Lower lobe of right lung (tissue), 2 donors: ENCODE measurements around the gene DUOX2. TPM values are rescaled to one million over a fixed set of nuclear protein-coding genes. Genes with fewer than 3 reads are reported as not detected.
"Not testable (repeated sequence)": the region's sequence is repeated elsewhere in the genome, so short reads cannot be mapped to it uniquely, and the experiment has no call there.

Source experiments
- ATAC-seq, 2 donors: fragments of 200-7000 bp; cut with Tn5 transposase; one replicate each; pipeline ENCODE4 v1.9.1; 2020 to 2022; ENCODE audit warnings: mild to moderate bottlenecking in 2 of 2, moderate library complexity in 2 of 2
- DNase-seq: peaks from one replicate; pipeline ENCODE4 v3.0.0-alpha.2; 2020
- H3K27ac ChIP-seq: fragments of 200-600 bp; one replicate; pipeline ENCODE4 v1.8.0; 2022
- H3K27me3 ChIP-seq: fragments of 200-600 bp; one replicate; pipeline ENCODE4 v1.8.0; 2022; ENCODE audit warnings: low read depth
- H3K36me3 ChIP-seq: fragments of 200-600 bp; one replicate; pipeline ENCODE4 v1.8.0; 2022; ENCODE audit warnings: mild to moderate bottlenecking
- H3K4me1 ChIP-seq: fragments of 200-600 bp; one replicate; pipeline ENCODE4 v1.8.0; 2022
- H3K4me3 ChIP-seq: fragments of 200-600 bp; one replicate; pipeline ENCODE4 v1.8.0; 2022; ENCODE audit warnings: mild to moderate bottlenecking
- H3K9me3 ChIP-seq: fragments of 200-600 bp; one replicate; pipeline ENCODE4 v1.8.0; 2022
- intact Hi-C: fragments of 100-400 bp; cut with DNase I; formaldehyde crosslinking; loops from one replicate; pipeline ENCODE4 v1.11.0; 2022
- total RNA-seq: library from RNA; stranded (reverse); fragmentation: NEBNext Ultra II Directional; extraction: Animal tissue kit (Norgen Biotek cat#: 25700); gene quantifications from one replicate; pipeline ENCODE4 v1.2.1, GENCODE V29; 2021
- TF ChIP-seq, protein P1 (sequence below): fragments of 200-600 bp; IDR thresholded peaks from one replicate; pipeline ENCODE4 v1.8.0; 2022; ENCODE audit warnings: antibody characterized with exemption, mild to moderate bottlenecking
- donor health status: DM: no; HTN: yes; CAD: no; lungs with severe emphysema.

The DUOX2 gene
- total RNA-seq, 1 donor from 2014 or later = 4.0 TPM

DNA sequence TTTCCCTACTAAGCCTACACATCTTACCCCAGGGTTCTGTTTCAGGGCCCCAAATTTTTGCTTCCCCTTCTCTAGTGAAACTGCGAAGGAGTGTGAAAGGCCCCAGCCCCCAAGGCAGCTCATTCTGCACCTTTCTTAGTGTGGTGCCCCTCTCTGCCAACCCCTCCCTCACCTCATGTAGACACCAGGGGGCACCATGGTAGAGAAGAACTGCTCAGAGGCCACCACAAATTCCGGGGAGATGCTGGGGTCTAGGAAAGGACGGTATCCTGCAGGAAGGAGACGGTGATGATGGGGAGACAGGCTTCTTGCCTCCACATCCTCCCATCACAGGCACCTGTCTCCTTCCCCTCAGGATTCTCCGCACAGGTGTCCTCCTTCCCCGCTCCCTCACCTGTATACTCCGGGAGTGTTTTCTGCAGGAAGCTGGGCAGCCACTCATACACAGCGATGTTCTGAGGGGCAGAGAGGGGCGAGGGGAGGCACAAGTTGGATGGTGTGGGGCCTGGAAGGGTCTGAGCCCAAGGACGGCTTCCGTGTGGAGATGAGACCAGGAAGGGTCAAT is 3.6 kb downstream of the DUOX2 start:
- TF ChIP-seq, protein P1, sequence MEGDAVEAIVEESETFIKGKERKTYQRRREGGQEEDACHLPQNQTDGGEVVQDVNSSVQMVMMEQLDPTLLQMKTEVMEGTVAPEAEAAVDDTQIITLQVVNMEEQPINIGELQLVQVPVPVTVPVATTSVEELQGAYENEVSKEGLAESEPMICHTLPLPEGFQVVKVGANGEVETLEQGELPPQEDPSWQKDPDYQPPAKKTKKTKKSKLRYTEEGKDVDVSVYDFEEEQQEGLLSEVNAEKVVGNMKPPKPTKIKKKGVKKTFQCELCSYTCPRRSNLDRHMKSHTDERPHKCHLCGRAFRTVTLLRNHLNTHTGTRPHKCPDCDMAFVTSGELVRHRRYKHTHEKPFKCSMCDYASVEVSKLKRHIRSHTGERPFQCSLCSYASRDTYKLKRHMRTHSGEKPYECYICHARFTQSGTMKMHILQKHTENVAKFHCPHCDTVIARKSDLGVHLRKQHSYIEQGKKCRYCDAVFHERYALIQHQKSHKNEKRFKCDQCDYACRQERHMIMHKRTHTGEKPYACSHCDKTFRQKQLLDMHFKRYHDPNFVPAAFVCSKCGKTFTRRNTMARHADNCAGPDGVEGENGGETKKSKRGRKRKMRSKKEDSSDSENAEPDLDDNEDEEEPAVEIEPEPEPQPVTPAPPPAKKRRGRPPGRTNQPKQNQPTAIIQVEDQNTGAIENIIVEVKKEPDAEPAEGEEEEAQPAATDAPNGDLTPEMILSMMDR = peak; percentile 8
- Histone ChIP-seq H3K36me3 (no peaks in the 10 kb centered on the region), H3K4me3 (no peak overlapping the region), H3K27me3 (peaks cover 62% of the 10 kb centered on the region), H3K9me3 (no peaks in the 10 kb centered on the region), H3K4me1 (peaks cover 24% of the 10 kb centered on the region), H3K27ac (no peak overlapping the region)
- intact Hi-C loops = no loop called here
- DNase-seq (no peak), ATAC-seq (no peak)

DNA sequence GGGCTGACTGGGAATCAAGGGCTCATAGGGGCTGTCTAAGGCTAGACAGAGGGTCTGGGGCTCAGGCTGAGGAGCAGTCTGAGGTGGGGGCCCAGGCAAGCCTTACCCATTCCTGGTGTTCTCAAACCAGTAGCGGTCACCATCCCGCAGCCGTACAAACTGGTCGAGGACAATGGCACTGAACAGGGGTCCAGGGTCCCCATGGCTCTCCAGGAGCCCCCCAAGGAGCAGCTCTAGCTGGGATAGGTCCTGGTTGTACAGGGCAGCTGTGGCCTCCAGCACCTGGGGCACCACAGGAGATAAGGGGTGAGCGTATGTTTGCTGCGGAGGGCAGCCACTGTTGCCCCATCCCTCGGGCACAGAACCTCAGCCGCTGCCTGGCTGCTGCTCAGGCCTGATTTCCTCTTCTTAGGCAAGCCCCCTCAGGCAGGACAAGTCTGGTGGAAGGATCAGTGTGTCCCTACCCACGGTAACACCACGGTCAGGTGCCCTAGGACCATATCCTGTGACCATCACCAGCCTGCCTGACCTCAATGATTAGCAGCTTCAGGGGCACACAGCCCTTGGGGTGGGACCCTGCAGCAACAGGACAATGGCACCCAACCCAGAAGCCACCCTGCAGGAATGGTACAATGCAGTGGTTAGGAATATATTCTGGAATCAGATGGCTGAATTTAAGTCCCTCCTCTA is 5.9 kb downstream of the DUOX2 start:
- TF ChIP-seq, protein P1 = no peak
- H3K4me1 ChIP-seq = peaks cover 11% of the 10 kb centered on the region
- intact Hi-C loops = no loop called here
- ATAC-seq = no peak
- peaks cover 43% of the 10 kb centered on the region for H3K27me3 ChIP-seq
- no peaks in the 10 kb centered on the region for H3K36me3 ChIP-seq
- no peak overlapping the region for H3K27ac ChIP-seq
- no peak overlapping the region for H3K4me3 ChIP-seq
- no peak for DNase-seq
- H3K9me3 ChIP-seq = no peaks in the 10 kb centered on the region

GRCh38 chr15:45106002-45106790 is 7.8 kb downstream of the DUOX2 start:
- Histone ChIP-seq H3K9me3 (no peaks in the 10 kb centered on the region), H3K4me1 (no peaks in the 10 kb centered on the region), H3K27ac (no peak overlapping the region), H3K36me3 (no peaks in the 10 kb centered on the region), H3K4me3 (no peak overlapping the region), H3K27me3 (peaks cover 25% of the 10 kb centered on the region)
- TF ChIP-seq, protein P1 = no peak
- intact Hi-C loops = no loop called here
- ATAC-seq = no peak
- DNase-seq = no peak

- DNase-seq (no peak), ATAC-seq (no peak)
- H3K9me3 ChIP-seq = no peaks in the 10 kb centered on the region
- H3K4me1 ChIP-seq = no peaks in the 10 kb centered on the region
- peaks cover 25% of the 10 kb centered on the region for H3K27me3 ChIP-seq
- TF ChIP-seq, protein P1 = no peak
- intact Hi-C loops = no loop called here
- no peak overlapping the region for H3K27ac ChIP-seq
- H3K4me3 ChIP-seq = no peak overlapping the region
- H3K36me3 ChIP-seq = no peaks in the 10 kb centered on the region
These were observed 8.4 kb downstream of the DUOX2 start for GRCh38 chr15:45105586-45105985.

- H3K27ac ChIP-seq, ATAC-seq, DNase-seq, H3K36me3 ChIP-seq, H3K4me1 ChIP-seq, H3K4me3 ChIP-seq, intact Hi-C loops, H3K9me3 ChIP-seq: not testable (repeated sequence)
- peaks cover 17% of the 10 kb centered on the region for H3K27me3 ChIP-seq
These were observed 9.8 kb downstream of the DUOX2 start for GRCh38 chr15:45104170-45104569.

- no peak overlapping the region for H3K4me3 ChIP-seq
- H3K27me3 ChIP-seq = peaks cover 4% of the 10 kb centered on the region
- no peak overlapping the region for H3K27ac ChIP-seq
- ATAC-seq = no peak
- H3K36me3 ChIP-seq = no peaks in the 10 kb centered on the region
- no peak for DNase-seq
- TF ChIP-seq, protein P1 = no peak
- intact Hi-C loops = no loop called here
- no peaks in the 10 kb centered on the region for H3K4me1 ChIP-seq
- H3K9me3 ChIP-seq = no peaks in the 10 kb centered on the region
These were observed 11.7 kb downstream of the DUOX2 start for GRCh38 chr15:45102226-45102625.
